ENCODE results near the gene GSKIP. TPM values are rescaled to one million over a fixed set of nuclear protein-coding genes. Genes with fewer than 3 reads are reported as not detected.

The GSKIP gene
- total and polyA plus RNA-seq, 2 experiments from 2014 or later = 34.0 to 46.6 TPM

- WGBS (ENCODE audit: low lambda C conversion rate, missing lambda C conversion rate) = 95% methylated on average over 2 of the region's 2 CpGs
Observed at GRCh38 chr14:96415559-96415958, 52.2 kb downstream of the GSKIP start.

GRCh38 chr14:96416292-96416691 is 53.0 kb downstream of the GSKIP start:
- Histone ChIP-seq H3K27me3 (no peaks in the 10 kb centered on the region), H3K27ac (no peak overlapping the region), H3K4me2 (no peak overlapping the region), H3K9me3 (ENCODE audit: low read depth) (no peaks in the 10 kb centered on the region), H4K20me1 (ENCODE audit: insufficient read depth, poor library complexity, severe bottlenecking) (no peaks in the 10 kb centered on the region), H3K4me1 (ENCODE audit: insufficient read depth) (no peaks in the 10 kb centered on the region), H3K36me3 (replicated peaks; ENCODE audit: insufficient read depth, low read depth) (no peaks in the 10 kb centered on the region), H3K4me3 (no peak overlapping the region), H3K79me2 (no peaks in the 10 kb centered on the region), H2AFZ (no peak overlapping the region), H3K9me2 (replicated peaks; ENCODE audit: insufficient read depth) (no peaks in the 10 kb centered on the region)
- WGBS (ENCODE audit: low lambda C conversion rate, missing lambda C conversion rate) = 50% methylated on average over 1 of the region's 1 CpG
- DNase-seq (ENCODE audit: low spot score) = no peak
- TF ChIP-seq CTCF (IDR thresholded peaks at IDR 0.05; ENCODE audit: poor library complexity) (no peak), EZH2 (IDR thresholded peaks at IDR 0.05; ENCODE audit: borderline replicate concordance) (no peak), EZH2phosphoT487 (IDR thresholded peaks at IDR 0.05; ENCODE audit: low read depth, severe bottlenecking, unreplicated experiment) (no peak)

More at GRCh38 chr14:96415559-96415958, 52.2 kb downstream of the GSKIP start:
- no peaks in the 10 kb centered on the region for H3K9me2 ChIP-seq (replicated peaks; ENCODE audit: insufficient read depth)
- H3K4me3 ChIP-seq = no peak overlapping the region
- no peak overlapping the region for H3K4me2 ChIP-seq
- no peaks in the 10 kb centered on the region for H3K36me3 ChIP-seq (replicated peaks; ENCODE audit: insufficient read depth, low read depth)
- H3K27ac ChIP-seq = no peak overlapping the region
- no peaks in the 10 kb centered on the region for H3K79me2 ChIP-seq
- DNase-seq (ENCODE audit: low spot score) = no peak
- H3K4me1 ChIP-seq (ENCODE audit: insufficient read depth) = no peaks in the 10 kb centered on the region
- H3K9me3 ChIP-seq (ENCODE audit: low read depth) = no peaks in the 10 kb centered on the region
- H4K20me1 ChIP-seq (ENCODE audit: insufficient read depth, poor library complexity, severe bottlenecking) = no peaks in the 10 kb centered on the region
- H2AFZ ChIP-seq = no peak overlapping the region
- TF ChIP-seq EZH2 (IDR thresholded peaks at IDR 0.05; ENCODE audit: borderline replicate concordance) (no peak), EZH2phosphoT487 (IDR thresholded peaks at IDR 0.05; ENCODE audit: low read depth, severe bottlenecking, unreplicated experiment) (no peak), CTCF (IDR thresholded peaks at IDR 0.05; ENCODE audit: poor library complexity) (no peak)
- H3K27me3 ChIP-seq = no peaks in the 10 kb centered on the region

GRCh38 chr14:96417254-96417653 is 53.9 kb downstream of the GSKIP start:
- Histone ChIP-seq H3K4me2 (no peak overlapping the region), H3K36me3 (replicated peaks; ENCODE audit: insufficient read depth, low read depth) (no peaks in the 10 kb centered on the region), H3K9me3 (ENCODE audit: low read depth) (no peaks in the 10 kb centered on the region), H3K4me3 (no peak overlapping the region), H3K27ac (no peak overlapping the region), H3K4me1 (ENCODE audit: insufficient read depth) (no peaks in the 10 kb centered on the region), H3K79me2 (no peaks in the 10 kb centered on the region), H4K20me1 (ENCODE audit: insufficient read depth, poor library complexity, severe bottlenecking) (no peaks in the 10 kb centered on the region), H3K27me3 (no peaks in the 10 kb centered on the region), H2AFZ (no peak overlapping the region), H3K9me2 (replicated peaks; ENCODE audit: insufficient read depth) (no peaks in the 10 kb centered on the region)
- DNase-seq (ENCODE audit: low spot score) = no peak
- 79% methylated on average over 2 of the region's 2 CpGs for WGBS (ENCODE audit: low lambda C conversion rate, missing lambda C conversion rate)
- no peak for TF ChIP-seq EZH2phosphoT487 (IDR thresholded peaks at IDR 0.05; ENCODE audit: low read depth, severe bottlenecking, unreplicated experiment)
- TF ChIP-seq EZH2 (IDR thresholded peaks at IDR 0.05; ENCODE audit: borderline replicate concordance) = no peak

- H3K9me3 ChIP-seq (ENCODE audit: low read depth) = no peaks in the 10 kb centered on the region
- H3K4me2 ChIP-seq = no peak overlapping the region
- H3K27ac ChIP-seq = no peak overlapping the region
- no peaks in the 10 kb centered on the region for H3K79me2 ChIP-seq
- no peak overlapping the region for H3K4me3 ChIP-seq
- TF ChIP-seq CTCF (IDR thresholded peaks at IDR 0.05; ENCODE audit: poor library complexity) = no peak
- no peak for TF ChIP-seq EZH2phosphoT487 (IDR thresholded peaks at IDR 0.05; ENCODE audit: low read depth, severe bottlenecking, unreplicated experiment)
- no peak for TF ChIP-seq EZH2 (IDR thresholded peaks at IDR 0.05; ENCODE audit: borderline replicate concordance)
- no peaks in the 10 kb centered on the region for H3K9me2 ChIP-seq (replicated peaks; ENCODE audit: insufficient read depth)
- H3K36me3 ChIP-seq (replicated peaks; ENCODE audit: insufficient read depth, low read depth) = no peaks in the 10 kb centered on the region
- no peak overlapping the region for H2AFZ ChIP-seq
- no peaks in the 10 kb centered on the region for H3K4me1 ChIP-seq (ENCODE audit: insufficient read depth)
- no peaks in the 10 kb centered on the region for H4K20me1 ChIP-seq (ENCODE audit: insufficient read depth, poor library complexity, severe bottlenecking)
- H3K27me3 ChIP-seq = no peaks in the 10 kb centered on the region
- DNase-seq (ENCODE audit: low spot score) = no peak
- 89% methylated on average over 4 of the region's 4 CpGs for WGBS (ENCODE audit: low lambda C conversion rate, missing lambda C conversion rate)
Observed at GRCh38 chr14:96418075-96418474, 54.7 kb downstream of the GSKIP start.
